Fibroblast of lung (primary cell): ENCODE data around the gene CARD10. TPM values are rescaled to one million over a fixed set of nuclear protein-coding genes. Genes with fewer than 3 reads are reported as not detected.
A peak's percentile ranks its signal among the peaks of the same experiment; 100 is the strongest.

Experiments used
- DNase-seq, 2 donors: peaks; one replicate each; pipeline versions ENCODE4 v3.0.0 to v3.0.0-alpha.2; 2010; ENCODE audit warnings: low read depth in 2 of 2
- H2AFZ ChIP-seq: 2 replicates; pipeline ENCODE4 v1.5.1; 2012; ENCODE audit warnings: low read length, control low read depth, inconsistent platforms
- H3K27ac ChIP-seq: 2 replicates; pipeline ENCODE4 v1.5.1; 2011; ENCODE audit warnings: low read length, control low read depth; ENCODE audit not compliant: insufficient read depth
- H3K27me3 ChIP-seq: 2 replicates; pipeline ENCODE4 v1.5.1; 2011; ENCODE audit warnings: mild to moderate bottlenecking, low read length; ENCODE audit not compliant: control insufficient read depth, insufficient read depth
- H3K36me3 ChIP-seq: 2 replicates; pipeline ENCODE4 v1.5.1; 2011; ENCODE audit warnings: low read length; ENCODE audit not compliant: control insufficient read depth, insufficient read depth
- H3K4me1 ChIP-seq: 2 replicates; pipeline ENCODE4 v1.5.1; 2011; ENCODE audit warnings: low read length; ENCODE audit not compliant: control insufficient read depth, insufficient read depth; ENCODE audit errors: extremely low read depth
- H3K4me2 ChIP-seq: 2 replicates; pipeline ENCODE4 v1.5.1; 2011; ENCODE audit warnings: low read length, control low read depth; ENCODE audit not compliant: insufficient read depth; ENCODE audit errors: extremely low read depth
- H3K4me3 ChIP-seq, 4 experiments: fragments of 200-600 bp in 1 of 4; sonication (generic) in 1 of 4; replicated peaks in 1 of 4; 2 replicates each; pipeline ENCODE4 v1.5.1; 2011 to 2016; ENCODE audit warnings: low read length in 4 of 4, low read depth in 3 of 4, mild to moderate bottlenecking in 3 of 4, control low read depth in 2 of 4, inconsistent platforms in 1 of 4, mixed read lengths in 1 of 4; ENCODE audit not compliant: insufficient read depth in 1 of 4; ENCODE audit errors: control extremely low read depth in 1 of 4
- H3K79me2 ChIP-seq: 2 replicates; pipeline ENCODE4 v1.5.1; 2012; ENCODE audit warnings: mild to moderate bottlenecking, low read length, inconsistent platforms; ENCODE audit not compliant: control insufficient read depth, insufficient read depth
- H3K9ac ChIP-seq: 2 replicates; pipeline ENCODE4 v1.5.1; 2011; ENCODE audit warnings: mild to moderate bottlenecking, low read length, control low read depth; ENCODE audit not compliant: insufficient read depth
- H3K9me3 ChIP-seq: 2 replicates; pipeline ENCODE4 v1.5.1; 2012; ENCODE audit warnings: low read depth, low read length; ENCODE audit not compliant: control insufficient read depth, insufficient read depth
- H4K20me1 ChIP-seq: 2 replicates; pipeline ENCODE4 v1.5.1; 2011; ENCODE audit warnings: low read length; ENCODE audit not compliant: control insufficient read depth, insufficient read depth; ENCODE audit errors: extremely low read depth
- CTCF ChIP-seq, 2 donors: IDR thresholded peaks in 1 of 2; conservative IDR thresholded peaks in 1 of 2; 1 replicate in 1 of 2; 2 replicates in 1 of 2; pipeline ENCODE4 v1.5.1; 2011 to 2012; ENCODE audit warnings: low read length in 2 of 2, control low read depth in 1 of 2, inconsistent platforms in 1 of 2, low read depth in 1 of 2, mild to moderate bottlenecking in 1 of 2
- EZH2 ChIP-seq: IDR thresholded peaks from 2 replicates; pipeline ENCODE4 v1.5.1; 2012; ENCODE audit warnings: low read length, control low read depth, mild to moderate bottlenecking; ENCODE audit errors: missing control alignments
- polyA plus RNA-seq, 2 donors: library from polyadenylated mRNA; depleted of rRNA in 1 of 2; stranded (reverse) in 1 of 2; unstranded in 1 of 2; fragments of >200 nt; gene quantifications; 2 replicates each; pipeline ENCODE4 v1.2.1, GENCODE V29; 2011 to 2012; ENCODE audit warnings: missing spikeins in 1 of 2
- total RNA-seq: library from RNA; depleted of rRNA; stranded (reverse); fragments of >200 nt; gene quantifications from 2 replicates; pipeline ENCODE4 v1.2.1, GENCODE V29; 2014

Gene CARD10
- total and polyA plus RNA-seq, 2 donors (not counting 1 experiment from before 2014, with no cell fraction given) = 1.6 to 2.3 TPM

- Histone ChIP-seq H3K4me2 (no peak overlapping the region), H3K27ac (no peak overlapping the region), H3K9me3 (no peaks in the 10 kb centered on the region), H2AFZ (no peak overlapping the region), H3K36me3 (no peaks in the 10 kb centered on the region), H3K27me3 (peaks cover 3% of the 10 kb centered on the region), H4K20me1 (no peaks in the 10 kb centered on the region), H3K4me3 (no peak overlapping the region), H3K79me2 (no peaks in the 10 kb centered on the region), H3K9ac (no peak overlapping the region), H3K4me1 (peaks cover 2% of the 10 kb centered on the region)
- TF ChIP-seq CTCF (conservative IDR thresholded peaks at IDR 0.05 in 1 of 2, IDR thresholded peaks at IDR 0.05 in 1 of 2; ENCODE audit: low read depth in 1 of 2, low read length in 2 of 2) (no peak), EZH2 (no peak)
- no peak for DNase-seq
Observed at GRCh38 chr22:37487571-37487970, 31.6 kb downstream of the CARD10 start.

- Histone ChIP-seq H3K9ac (no peak overlapping the region), H3K4me3 (no peak overlapping the region), H2AFZ (no peak overlapping the region), H3K27ac (no peak overlapping the region), H3K4me2 (no peak overlapping the region), H3K9me3 (no peaks in the 10 kb centered on the region), H3K79me2 (no peaks in the 10 kb centered on the region), H4K20me1 (no peaks in the 10 kb centered on the region), H3K27me3 (peaks cover 3% of the 10 kb centered on the region), H3K36me3 (no peaks in the 10 kb centered on the region), H3K4me1 (peaks cover 2% of the 10 kb centered on the region)
- TF ChIP-seq EZH2 (no peak), CTCF (conservative IDR thresholded peaks at IDR 0.05 in 1 of 2, IDR thresholded peaks at IDR 0.05 in 1 of 2; ENCODE audit: low read depth in 1 of 2, low read length in 2 of 2) (no peak)
- DNase-seq = no peak
Observed at GRCh38 chr22:37487129-37487528, 32.1 kb downstream of the CARD10 start.

GRCh38 chr22:37486224-37486845 is 32.9 kb downstream of the CARD10 start, which contains the start of gene MFNG:
Gene MFNG (minus strand): TSS chr22:37486384. CDS start chr22:37486177, 207 bp downstream.
- Histone ChIP-seq H3K36me3 (no peaks in the 10 kb centered on the region), H3K9ac (no peak within 1 kb of the TSS), H3K27ac (no peak within 1 kb of the TSS), H3K9me3 (no peaks in the 10 kb centered on the region), H3K27me3 (peaks cover 3% of the 10 kb centered on the region), H3K4me3 (no peak within 1 kb of the TSS), H3K4me2 (no peak within 1 kb of the TSS), H2AFZ (no peak within 1 kb of the TSS), H4K20me1 (no peaks in the 10 kb centered on the region), H3K4me1 (peaks cover 2% of the 10 kb centered on the region), H3K79me2 (no peaks in the 10 kb centered on the region)
- DNase-seq = peak; percentile 17 to 20
- TF ChIP-seq CTCF (conservative IDR thresholded peaks at IDR 0.05 in 1 of 2, IDR thresholded peaks at IDR 0.05 in 1 of 2; ENCODE audit: low read depth in 1 of 2, low read length in 2 of 2) (peak in 1 of 2 donors; percentile 4), EZH2 (no peak)
